PC-3 (cell line): ENCODE measurements around the gene ASXL1.

Experiments used
- CTCF ChIP-seq: fragments of 300-600 bp; sonication (generic); conservative IDR thresholded peaks from 2 replicates; pipeline ENCODE4 v1.5.1; 2017; ENCODE audit warnings: antibody characterized with exemption, low read depth, mild to moderate bottlenecking, low read length
- EZH2 ChIP-seq: fragments of 300-600 bp; sonication (generic); IDR thresholded peaks from one replicate; pipeline ENCODE4 v1.6.1; 2017; ENCODE audit warnings: antibody characterized with exemption, mild to moderate bottlenecking, low read length; ENCODE audit not compliant: unreplicated experiment

- no peak for TF ChIP-seq CTCF
- no peak for TF ChIP-seq EZH2
These were observed 71.2 kb downstream of the ASXL1 start for GRCh38 chr20:32429343-32429742.
